GM21528 (cell line): ENCODE results near the gene FAH.

ENCODE experiments used
- ATAC-seq: cut with Tn5 transposase; IDR thresholded peaks from one replicate; pipeline ENCODE4 v1.9.1; 2021; ENCODE audit warnings: mild to moderate bottlenecking, moderate library complexity; ENCODE audit not compliant: unreplicated experiment, low FRiP score

The FAH gene

GRCh38 chr15:80191897-80192595 lies 39.2 kb downstream of the FAH start:
- no peak for ATAC-seq

- ATAC-seq = no peak
Measured at GRCh38 chr15:80194186-80194585, 41.4 kb downstream of the FAH start.

- no peak for ATAC-seq
Measured at GRCh38 chr15:80194914-80195313, 42.1 kb downstream of the FAH start.

- no peak for ATAC-seq
Measured at GRCh38 chr15:80199366-80199765, 46.6 kb downstream of the FAH start.

- no peak for ATAC-seq
Measured at GRCh38 chr15:80199869-80200268, 47.1 kb downstream of the FAH start.

- ATAC-seq = no peak
Measured at GRCh38 chr15:80201256-80202015, 48.6 kb downstream of the FAH start.

- no peak for ATAC-seq
Measured at GRCh38 chr15:80202016-80202315, 49.2 kb downstream of the FAH start.

- ATAC-seq = no peak
Measured at GRCh38 chr15:80202641-80203360, 50.0 kb downstream of the FAH start.

- ATAC-seq = no peak
Measured at GRCh38 chr15:80203361-80203885, 50.6 kb downstream of the FAH start.

- ATAC-seq = no peak
Measured at GRCh38 chr15:80204231-80204630, 51.4 kb downstream of the FAH start.

- ATAC-seq = no peak
Measured at GRCh38 chr15:80207887-80208286, 55.1 kb downstream of the FAH start.

- ATAC-seq = no peak
Measured at GRCh38 chr15:80208758-80209734, 56.2 kb downstream of the FAH start.

GRCh38 chr15:80210611-80211573 lies 58.1 kb downstream of the FAH start:
- ATAC-seq = no peak

- no peak for ATAC-seq
Measured at GRCh38 chr15:80211976-80212375, 59.2 kb downstream of the FAH start.

- no peak for ATAC-seq
Measured at GRCh38 chr15:80214910-80215309, 62.1 kb downstream of the FAH start.

GRCh38 chr15:80216141-80216540 lies 63.3 kb downstream of the FAH start:
- no peak for ATAC-seq

- ATAC-seq = no peak
Measured at GRCh38 chr15:80216911-80217310, 64.1 kb downstream of the FAH start.

GRCh38 chr15:80217327-80217900 lies 64.6 kb downstream of the FAH start:
- ATAC-seq = no peak

- no peak for ATAC-seq
Measured at GRCh38 chr15:80219955-80220354, 67.2 kb downstream of the FAH start.
